ENCODE data around the gene NR1D1. TPM values are rescaled to one million over a fixed set of nuclear protein-coding genes. Genes with fewer than 3 reads are reported as not detected.

The NR1D1 gene
- total RNA-seq, 1 donor from 2014 or later = 3.7 TPM

GRCh38 chr17:40112191-40112711, 11.9 kb upstream of the NR1D1 start:
- intact Hi-C loops (cut with micrococcal nuclease) = loop anchor here (2.0 kb wide), 1 partner anchor 65 kb away; the partner anchor contains the start of gene RAPGEFL1

- intact Hi-C loops (cut with micrococcal nuclease) = loop anchor here (2.0 kb wide), 2 partner anchors 49 to 65 kb away; partner anchors contain the start of genes RAPGEFL1 and THRA
Observed at GRCh38 chr17:40111221-40112128, 11.1 kb upstream of the NR1D1 start.

- intact Hi-C loops (cut with micrococcal nuclease) = loop anchor here (2.0 kb wide), 1 partner anchor 47 kb away; the partner anchor contains the start of gene THRA
Observed at GRCh38 chr17:40110026-40110845, 9.8 kb upstream of the NR1D1 start.

- intact Hi-C loops (cut with micrococcal nuclease) = loop anchor here (1.0 kb wide), 2 partner anchors 9 to 13 kb away; partner anchors contain the start of gene NR1D1
Observed at GRCh38 chr17:40108970-40109824, 8.8 kb upstream of the NR1D1 start.

- intact Hi-C loops (cut with micrococcal nuclease) = loop anchor here (1.0 kb wide), 2 partner anchors 7 to 11 kb away; partner anchors contain the start of gene NR1D1
Observed at GRCh38 chr17:40107522-40108174, 7.3 kb upstream of the NR1D1 start.

GRCh38 chr17:40106760-40107521, 6.6 kb upstream of the NR1D1 start:
- intact Hi-C loops (cut with micrococcal nuclease) = no loop called here

- intact Hi-C loops (cut with micrococcal nuclease) = no loop called here
Observed at GRCh38 chr17:40105861-40106759, 5.7 kb upstream of the NR1D1 start.

- intact Hi-C loops (cut with micrococcal nuclease) = no loop called here
Observed at GRCh38 chr17:40104594-40105486, 4.5 kb upstream of the NR1D1 start.

- intact Hi-C loops (cut with micrococcal nuclease) = no loop called here
Observed at GRCh38 chr17:40103688-40104087, 3.3 kb upstream of the NR1D1 start.

- intact Hi-C loops (cut with micrococcal nuclease) = no loop called here
Observed at GRCh38 chr17:40103071-40103661, 2.8 kb upstream of the NR1D1 start.

GRCh38 chr17:40101367-40102210, 1.2 kb upstream of the NR1D1 start:
- intact Hi-C loops (cut with micrococcal nuclease) = no loop called here

- intact Hi-C loops (cut with micrococcal nuclease) = loop anchor here (1.0 kb wide), 3 partner anchors 7 to 118 kb away; partner anchors contain the start of genes CASC3 and WIPF2
Observed at GRCh38 chr17:40100669-40101366, 429 bp upstream of the NR1D1 start.

- intact Hi-C loops (cut with micrococcal nuclease) = loop anchor here (1.0 to 5.0 kb wide), 5 partner anchors 8 to 1577 kb away; partner anchors contain the start of genes CASC3 and WIPF2
Observed at GRCh38 chr17:40099619-40100418, 570 bp downstream of the NR1D1 start.
